Measurements from ENCODE around the gene MEG3.
"Not testable (repeated sequence)": the region's sequence is repeated elsewhere in the genome, so short reads cannot be mapped to it uniquely, and the experiment has no call there.

Gene MEG3

GRCh38 chr14:100800041-100800440, 25.9 kb upstream of the MEG3 start:
- DNase-seq (ENCODE audit: low read depth), result no peak
- no peak for TF ChIP-seq CTCF (IDR thresholded peaks at IDR 0.05; ENCODE audit: low read length, missing control alignments)
- H3K4me3 ChIP-seq (replicated peaks; ENCODE audit: low read depth, low read length), result no peak overlapping the region

- not testable (repeated sequence) for DNase-seq (ENCODE audit: low read depth)
These were observed 24.5 kb upstream of the MEG3 start for GRCh38 chr14:100801433-100801832.

GRCh38 chr14:100802179-100802578, 23.7 kb upstream of the MEG3 start:
- no peak for TF ChIP-seq CTCF (IDR thresholded peaks at IDR 0.05; ENCODE audit: low read length, missing control alignments)
- H3K4me3 ChIP-seq (replicated peaks; ENCODE audit: low read depth, low read length), result no peak overlapping the region
- no peak for DNase-seq (ENCODE audit: low read depth)

More at GRCh38 chr14:100801433-100801832, 24.5 kb upstream of the MEG3 start:
- H3K4me3 ChIP-seq (replicated peaks; ENCODE audit: low read depth, low read length), result not testable (repeated sequence)

- TF ChIP-seq CTCF (IDR thresholded peaks at IDR 0.05; ENCODE audit: low read length, missing control alignments), result no peak
- no peak for DNase-seq (ENCODE audit: low read depth)
- no peak overlapping the region for H3K4me3 ChIP-seq (replicated peaks; ENCODE audit: low read depth, low read length)
These were observed 23.2 kb upstream of the MEG3 start for GRCh38 chr14:100802766-100803165.

- DNase-seq (ENCODE audit: low read depth), result no peak
- no peak overlapping the region for H3K4me3 ChIP-seq (replicated peaks; ENCODE audit: low read depth, low read length)
- no peak for TF ChIP-seq CTCF (IDR thresholded peaks at IDR 0.05; ENCODE audit: low read length, missing control alignments)
These were observed 22.7 kb upstream of the MEG3 start for GRCh38 chr14:100803226-100803625.

GRCh38 chr14:100803676-100804075, 22.2 kb upstream of the MEG3 start:
- TF ChIP-seq CTCF (IDR thresholded peaks at IDR 0.05; ENCODE audit: low read length, missing control alignments), result no peak
- no peak overlapping the region for H3K4me3 ChIP-seq (replicated peaks; ENCODE audit: low read depth, low read length)
- DNase-seq (ENCODE audit: low read depth), result no peak

GRCh38 chr14:100804138-100804537, 21.8 kb upstream of the MEG3 start:
- TF ChIP-seq CTCF (IDR thresholded peaks at IDR 0.05; ENCODE audit: low read length, missing control alignments), result no peak
- H3K4me3 ChIP-seq (replicated peaks; ENCODE audit: low read depth, low read length), result no peak overlapping the region
- no peak for DNase-seq (ENCODE audit: low read depth)
